Esophagus (tissue), 2 donors: Measurements from ENCODE around the gene FOXJ3. TPM values are rescaled to one million over a fixed set of nuclear protein-coding genes. Genes with fewer than 3 reads are reported as not detected.

ENCODE experiments used
- H3K27ac ChIP-seq, 2 donors: one replicate each; pipeline ENCODE4 v1.5.1; 2013; ENCODE audit warnings: low read depth in 2 of 2, mild to moderate bottlenecking in 2 of 2, inconsistent platforms in 1 of 2, low read length in 1 of 2, moderate library complexity in 1 of 2
- H3K27me3 ChIP-seq, 2 donors: one replicate each; pipeline ENCODE4 v1.6.1; 2013; ENCODE audit warnings: low read length in 2 of 2, control low read depth in 1 of 2, mild to moderate bottlenecking in 1 of 2; ENCODE audit not compliant: insufficient read depth in 2 of 2, control insufficient read depth in 1 of 2
- H3K36me3 ChIP-seq, 2 donors: one replicate each; pipeline ENCODE4 v1.6.1; 2013; ENCODE audit warnings: low read length in 1 of 2; ENCODE audit not compliant: control insufficient read depth in 2 of 2, insufficient read depth in 2 of 2
- H3K4me1 ChIP-seq, 2 donors: one replicate each; pipeline ENCODE4 v1.6.1; 2013; ENCODE audit warnings: low read length in 1 of 2; ENCODE audit not compliant: control insufficient read depth in 2 of 2, insufficient read depth in 2 of 2
- H3K4me3 ChIP-seq, 2 donors: one replicate each; pipeline ENCODE4 v1.5.1; 2013; ENCODE audit warnings: low read length in 2 of 2, mild to moderate bottlenecking in 2 of 2, low read depth in 1 of 2, moderate library complexity in 1 of 2
- H3K9me3 ChIP-seq, 2 donors: one replicate each; pipeline ENCODE4 v1.6.1; 2013; ENCODE audit warnings: mild to moderate bottlenecking in 2 of 2, low read depth in 1 of 2, low read length in 1 of 2, moderate library complexity in 1 of 2; ENCODE audit not compliant: control insufficient read depth in 2 of 2, insufficient read depth in 1 of 2
- WGBS, 2 donors: extraction: QIAGEN DNeasy Blood & Tissue Kit; methylation state at CpG; one replicate each; pipeline ENCODE4 v1.1.7; 2013; 5-methylcytosine and 5-hydroxymethylcytosine counted together
- polyA plus RNA-seq, 2 donors: library from polyadenylated mRNA; stranded (reverse); fragments of 200-250 nt; gene quantifications; one replicate each; pipeline ENCODE4 v1.2.3, GENCODE V29; 2013
- donor health status: healthy with polysubstance abuse.
- donor health status: Bipolar disorder and iron deficiency.

Gene FOXJ3
- polyA plus RNA-seq, 2 donors: 7.0 to 8.8 TPM

DNA sequence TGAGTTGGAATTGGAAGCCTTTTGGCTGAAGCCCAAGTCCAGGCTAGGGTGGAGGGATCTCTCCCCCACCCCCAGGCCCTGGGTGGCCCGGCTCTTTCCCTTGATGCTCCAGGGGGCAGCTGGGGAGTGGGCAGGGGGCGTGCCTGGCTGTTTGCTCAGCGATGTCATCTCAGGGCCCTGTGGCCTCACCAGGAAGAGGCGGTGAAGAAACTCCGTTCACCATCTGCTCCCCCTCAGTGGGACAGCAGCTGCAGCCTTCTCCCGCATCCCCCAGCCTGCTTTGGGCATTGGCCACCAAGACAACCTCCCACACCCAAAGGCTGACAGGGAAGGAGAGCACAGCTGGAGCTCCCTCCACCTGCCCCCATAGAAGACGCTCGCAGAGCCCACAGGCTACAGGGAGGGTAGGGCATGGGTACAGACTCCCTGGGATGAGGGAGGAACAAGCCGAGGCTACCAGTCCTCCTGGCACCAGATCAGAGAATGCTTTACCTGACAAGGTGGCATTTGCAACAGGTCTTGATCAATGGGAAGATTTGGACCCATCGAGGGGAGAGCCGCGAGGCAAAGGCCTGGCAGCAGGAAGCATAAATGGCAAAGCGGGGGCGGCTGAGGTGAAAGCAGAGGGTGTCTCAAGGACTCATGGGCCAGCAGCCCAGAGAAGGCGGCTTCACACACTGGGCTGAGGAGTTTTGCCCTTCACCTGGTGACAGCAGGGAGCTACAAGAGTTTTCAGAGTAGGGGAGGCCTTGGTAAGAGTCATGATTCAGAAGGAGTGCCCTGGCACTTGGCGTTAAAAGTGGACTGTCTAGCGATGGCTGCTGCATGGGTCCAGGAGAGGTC, 164.0 kb downstream of the FOXJ3 start:
- WGBS, 2 donors: 45 to 54% methylated on average over 17 of the region's 17 CpGs
- H3K27ac ChIP-seq: peak overlapping the region in 1 of 2 donors; percentile 3

DNA sequence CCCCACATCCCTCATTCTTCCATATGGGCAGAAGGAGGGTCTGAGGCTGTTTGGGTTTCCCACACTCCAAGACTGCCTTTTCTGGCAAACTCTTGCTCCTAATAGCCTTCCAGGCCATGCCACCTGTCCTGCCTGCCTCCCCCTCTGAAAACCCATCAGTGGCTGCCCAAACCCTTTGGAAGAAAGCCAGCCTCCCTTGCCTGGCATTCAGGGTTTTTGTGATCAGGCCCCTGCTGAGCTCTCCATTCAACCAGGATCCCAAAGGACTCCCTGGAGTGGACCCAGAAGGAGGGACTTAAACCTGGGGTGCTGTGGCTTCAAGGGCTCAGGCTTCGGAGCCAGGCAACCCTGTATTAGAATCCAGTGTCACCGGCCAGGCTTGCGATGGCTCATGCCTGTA, 166.3 kb downstream of the FOXJ3 start:
- Histone ChIP-seq H3K36me3 (no peaks in the 10 kb centered on the region), H3K9me3 (no peaks in the 10 kb centered on the region), H3K27ac (no peak overlapping the region), H3K4me3 (no peak overlapping the region), H3K27me3 (no peaks in the 10 kb centered on the region), H3K4me1 (peaks cover 9 to 34% of the 10 kb centered on the region in 2 donors)
- WGBS, 2 donors: 93% methylated on average over 3 of the region's 3 CpGs

More for the DNA sequence above, 164.0 kb downstream of the FOXJ3 start:
- H3K4me3 ChIP-seq: no peak overlapping the region
- H3K36me3 ChIP-seq: no peaks in the 10 kb centered on the region
- no peaks in the 10 kb centered on the region for H3K9me3 ChIP-seq
- no peaks in the 10 kb centered on the region for H3K27me3 ChIP-seq
- H3K4me1 ChIP-seq: peaks cover 9 to 27% of the 10 kb centered on the region in 2 donors

DNA sequence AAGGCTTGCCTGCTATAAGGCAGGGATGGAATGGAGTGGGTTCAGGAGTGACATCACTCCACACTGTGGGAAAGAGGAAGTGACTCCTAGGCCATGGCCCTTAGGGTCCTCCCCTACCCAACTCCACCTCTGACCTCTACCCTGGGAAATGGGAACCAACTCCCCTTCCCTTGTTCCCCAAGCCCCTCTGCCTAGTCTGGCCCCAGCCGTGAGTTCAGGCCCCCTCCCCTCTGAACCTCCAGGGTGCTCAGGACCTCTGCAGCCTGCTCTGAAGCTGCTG, 166.7 kb downstream of the FOXJ3 start:
- no peaks in the 10 kb centered on the region for H3K9me3 ChIP-seq
- H3K4me3 ChIP-seq: no peak overlapping the region
- no peaks in the 10 kb centered on the region for H3K27me3 ChIP-seq
- peaks cover 9 to 34% of the 10 kb centered on the region in 2 donors for H3K4me1 ChIP-seq
- 81 to 83% methylated on average over 1 of the region's 1 CpG for WGBS, 2 donors
- H3K27ac ChIP-seq: no peak overlapping the region
- H3K36me3 ChIP-seq: no peaks in the 10 kb centered on the region

DNA sequence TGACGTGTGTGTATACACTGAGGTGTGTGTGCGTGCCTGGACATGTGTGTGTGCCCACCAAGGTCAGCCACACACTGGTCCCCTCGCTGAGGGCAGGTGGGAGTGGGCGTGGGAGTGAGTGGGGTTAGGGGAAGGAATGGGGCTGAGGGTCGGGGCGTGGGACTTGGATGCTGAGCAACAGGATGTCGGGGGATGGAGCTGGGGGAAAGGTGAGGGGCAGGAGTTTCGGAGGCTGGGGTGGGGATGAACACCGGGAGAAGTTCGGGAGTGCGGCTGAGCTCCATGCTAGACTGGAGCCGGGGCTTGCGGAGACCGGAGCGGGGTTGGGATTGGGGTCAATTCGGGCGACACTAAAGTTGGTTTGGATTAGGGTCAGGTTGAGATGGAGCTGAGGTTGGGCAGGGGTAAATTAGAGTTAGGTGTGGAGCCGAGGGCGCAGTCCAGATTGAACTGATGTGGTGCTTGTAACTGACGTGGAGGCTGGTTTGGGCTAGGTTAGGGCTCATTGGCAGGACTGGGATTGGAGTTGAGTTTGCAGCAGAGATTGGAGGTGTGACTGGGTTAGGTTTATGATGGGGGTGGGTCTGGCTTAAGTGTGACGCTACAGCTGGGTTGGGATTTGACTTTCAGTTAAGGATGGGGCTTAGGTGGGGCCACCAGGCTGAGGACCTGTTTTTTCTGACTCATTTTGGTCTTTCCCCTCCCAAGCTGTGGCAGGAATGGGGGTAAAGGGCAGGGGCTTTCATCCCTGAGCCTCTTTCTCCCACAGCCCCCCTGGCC, 167.2 kb downstream of the FOXJ3 start:
- 86% methylated on average over 21 of the region's 21 CpGs for WGBS, 2 donors
- peaks cover 5 to 29% of the 10 kb centered on the region in 2 donors for H3K4me1 ChIP-seq
- H3K4me3 ChIP-seq: no peak overlapping the region
- H3K27me3 ChIP-seq: no peaks in the 10 kb centered on the region
- H3K27ac ChIP-seq: no peak overlapping the region
- no peaks in the 10 kb centered on the region for H3K9me3 ChIP-seq
- no peaks in the 10 kb centered on the region for H3K36me3 ChIP-seq

DNA sequence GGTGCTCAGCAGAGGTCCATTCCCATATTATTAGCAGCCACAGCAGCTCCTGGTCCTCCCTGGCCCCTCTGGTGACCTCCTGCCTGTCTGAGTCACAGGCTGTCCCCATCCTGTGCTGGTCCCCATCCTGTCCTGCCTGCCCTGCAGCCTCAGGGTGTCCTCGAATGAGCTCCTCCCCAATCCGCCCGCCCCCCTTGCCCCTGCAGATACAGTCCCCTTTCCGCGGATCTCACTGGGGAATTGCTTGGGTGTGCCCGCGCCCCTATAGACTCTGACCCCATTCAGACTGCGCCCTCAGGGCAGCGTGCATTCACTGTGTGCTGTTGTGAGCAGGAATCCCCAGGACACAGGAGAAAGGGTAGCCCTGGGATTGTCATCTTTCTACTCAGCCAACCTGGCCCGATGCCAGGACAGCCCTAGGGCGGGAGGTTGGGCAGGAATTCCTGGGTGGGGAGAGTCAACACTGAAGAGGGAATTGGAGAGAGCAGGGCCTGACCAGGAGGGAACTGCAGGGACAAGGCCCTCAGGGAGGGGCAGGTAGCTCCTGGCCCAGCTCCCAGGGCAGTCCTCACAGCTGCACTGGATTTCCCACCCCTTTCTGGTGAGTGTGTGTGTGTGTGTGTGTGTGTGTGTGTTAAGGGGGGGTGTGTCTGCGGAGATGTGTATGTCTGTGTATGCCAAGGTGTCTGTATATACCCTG, 169.4 kb downstream of the FOXJ3 start:
- Histone ChIP-seq H3K36me3 (no peaks in the 10 kb centered on the region), H3K4me1 (peaks cover 0 to 13% of the 10 kb centered on the region in 2 donors), H3K27ac (no peak overlapping the region), H3K27me3 (no peaks in the 10 kb centered on the region), H3K4me3 (no peak overlapping the region), H3K9me3 (peaks cover 0 to 3% of the 10 kb centered on the region in 2 donors)
- 32% methylated on average over 12 of the region's 12 CpGs for WGBS, 2 donors

DNA sequence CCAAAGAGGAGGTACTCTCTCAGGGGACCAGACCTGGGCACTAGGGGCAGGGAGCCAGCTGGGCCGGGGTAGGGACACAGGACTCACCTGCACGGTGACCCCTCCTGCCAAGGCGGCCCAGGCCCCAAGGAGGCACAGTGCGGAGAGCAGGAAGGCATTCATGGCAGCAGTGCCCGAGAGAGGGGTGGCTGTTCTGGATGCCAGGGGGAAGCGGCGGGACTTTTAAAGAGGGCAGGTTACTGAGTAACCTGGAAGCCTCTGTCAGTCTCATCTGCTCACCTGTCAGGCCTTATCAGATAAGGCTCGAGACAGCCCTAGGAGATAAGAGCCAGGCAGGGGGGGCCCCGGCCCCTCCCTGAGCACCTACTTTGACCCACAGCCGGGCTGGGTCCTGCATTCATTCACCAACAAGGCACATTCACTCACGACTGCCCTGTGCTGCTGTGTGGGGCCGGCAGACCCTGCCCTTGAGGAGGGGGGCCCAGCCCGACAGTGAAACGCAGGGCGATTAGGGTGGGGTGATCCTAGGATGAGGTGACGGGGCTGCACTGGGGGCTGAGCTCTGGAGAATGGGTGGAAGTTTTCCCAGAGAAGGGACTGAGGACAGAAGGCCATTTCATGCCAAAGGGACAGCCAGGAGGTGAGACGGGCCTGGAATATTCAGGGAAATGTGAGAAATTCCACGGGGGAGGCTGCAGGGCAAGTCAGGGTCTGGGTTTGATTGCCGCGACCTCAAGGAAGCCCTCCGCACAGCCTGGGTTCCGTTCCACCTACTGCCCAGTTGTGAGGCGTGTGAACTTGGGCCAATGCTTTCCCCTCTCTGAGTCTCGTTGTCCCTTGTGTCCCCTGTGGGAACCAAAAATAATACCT, 170.2 kb downstream of the FOXJ3 start, which contains the start of gene GUCA2A:
TSS of gene GUCA2A (minus strand) at position 195 of the 870 bp plus-strand sequence. CDS start at position 162, 33 bp downstream.
- WGBS, 2 donors: 69 to 78% methylated on average over 24 of the region's 24 CpGs
- no peaks in the 10 kb centered on the region for H3K27me3 ChIP-seq
- H3K4me3 ChIP-seq: no peak within 1 kb of the TSS
- no peaks in the 10 kb centered on the region for H3K36me3 ChIP-seq
- peaks cover 0 to 13% of the 10 kb centered on the region in 2 donors for H3K4me1 ChIP-seq
- H3K27ac ChIP-seq: no peak within 1 kb of the TSS
- H3K9me3 ChIP-seq: peaks cover 0 to 3% of the 10 kb centered on the region in 2 donors

DNA sequence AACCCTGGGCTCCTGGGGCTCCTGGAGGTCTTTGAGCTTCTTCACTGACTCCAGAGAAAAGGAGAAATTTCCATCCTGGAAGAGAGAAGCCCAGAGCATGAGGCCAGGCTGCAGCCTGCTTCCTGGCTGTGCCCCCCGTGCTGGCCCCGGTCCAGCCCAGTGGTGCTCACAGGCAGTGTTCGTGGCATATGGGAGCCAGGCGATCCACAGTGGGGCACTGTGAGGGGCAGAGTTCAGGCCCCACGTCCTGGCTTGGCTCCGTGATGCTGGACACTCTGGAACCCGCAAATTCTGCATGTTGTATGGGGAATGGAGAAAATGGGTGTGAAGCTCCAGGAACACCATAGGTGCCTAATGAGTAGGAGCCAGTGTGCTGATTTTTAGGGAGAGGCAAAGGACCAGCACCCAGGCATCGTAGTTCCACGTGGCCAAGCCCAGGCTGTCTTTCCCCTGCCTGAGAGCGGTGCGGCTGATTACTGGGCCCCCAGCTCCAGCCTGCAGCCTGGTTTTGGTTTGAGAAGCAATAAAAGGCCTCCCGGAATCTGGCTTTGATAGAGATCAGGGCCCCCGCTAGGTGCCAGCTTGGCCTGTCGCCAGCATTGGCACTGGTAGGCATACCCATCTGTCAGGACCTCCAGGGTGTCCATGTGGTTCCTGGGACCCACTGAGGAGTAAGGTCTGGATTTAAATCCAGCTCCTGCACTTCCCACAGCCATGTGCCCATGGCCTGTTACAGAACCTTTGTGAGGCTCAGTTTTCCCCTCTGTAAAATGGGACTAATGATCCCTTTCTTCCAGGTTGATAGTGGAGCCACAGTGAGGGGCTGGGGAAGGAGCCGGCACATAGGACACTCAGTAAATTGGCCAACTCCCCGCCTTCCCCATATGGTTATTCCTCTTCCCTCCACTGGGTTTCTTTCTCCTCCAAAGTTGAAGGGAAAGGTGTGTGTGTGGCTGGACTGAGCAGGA, 171.2 kb downstream of the FOXJ3 start:
- Histone ChIP-seq H3K27me3 (no peaks in the 10 kb centered on the region), H3K9me3 (peaks cover 0 to 3% of the 10 kb centered on the region in 2 donors), H3K36me3 (no peaks in the 10 kb centered on the region), H3K4me1 (peaks cover 0 to 13% of the 10 kb centered on the region in 2 donors), H3K4me3 (no peak overlapping the region), H3K27ac (no peak overlapping the region)
- 82 to 86% methylated on average over 16 of the region's 16 CpGs for WGBS, 2 donors

DNA sequence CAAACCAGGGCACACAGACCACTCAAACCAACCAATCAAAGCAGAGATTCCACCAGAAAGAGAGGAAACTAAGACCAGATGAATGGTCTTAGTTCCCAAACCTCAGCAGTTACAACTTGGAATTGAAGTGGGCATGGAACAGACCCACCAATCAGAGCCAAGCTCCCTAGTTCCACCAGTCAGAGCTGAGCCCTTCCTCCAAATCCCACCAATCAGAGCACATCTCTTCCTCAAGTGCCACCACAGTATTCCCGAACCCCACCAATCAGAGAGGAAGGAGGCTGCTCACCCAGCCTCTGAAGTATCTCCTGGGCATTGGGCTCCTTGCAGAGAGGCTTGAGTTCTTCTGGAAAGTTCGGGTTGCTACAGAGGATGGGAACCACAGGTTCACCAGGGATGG, 171.9 kb downstream of the FOXJ3 start:
- H3K27ac ChIP-seq: no peak overlapping the region
- no peak overlapping the region for H3K4me3 ChIP-seq
- H3K9me3 ChIP-seq: peaks cover 0 to 3% of the 10 kb centered on the region in 2 donors
- H3K27me3 ChIP-seq: no peaks in the 10 kb centered on the region
- no peaks in the 10 kb centered on the region for H3K36me3 ChIP-seq
- H3K4me1 ChIP-seq: peaks cover 0 to 13% of the 10 kb centered on the region in 2 donors
- WGBS, 2 donors: 84 to 94% methylated on average over 2 of the region's 2 CpGs
